Stimulated activated naive B cell treated with anti-CD40 and anti-IgM and Interleukin-4, amounts not matched to agents 10 μg/mL and 1 μg/mL and 100 μg/mL, for 72 hours (primary cell): ENCODE data around the gene LAMP5.

Experiments used
- ATAC-seq, 2 donors: fragments of 150-1000 bp; cut with Tn5 transposase; replicated peaks; 2 replicates each; pipeline ENCODE4 v1.10.0; 2021; ENCODE audit warnings: moderate library complexity in 1 of 2
- DNase-seq: peaks from one replicate; pipeline ENCODE4 v3.0.0; 2021
- H3K27ac Mint-ChIP-seq: one replicate; pipeline ENCODE4 v1.8.0; 2022; ENCODE audit warnings: mild to moderate bottlenecking, mixed read lengths
- H3K27me3 Mint-ChIP-seq, 2 donors: one replicate each; pipeline ENCODE4 v1.8.0; 2022; ENCODE audit warnings: mixed read lengths in 2 of 2
- H3K36me3 Mint-ChIP-seq, 2 donors: one replicate each; pipeline ENCODE4 v1.8.0; 2022; ENCODE audit warnings: mixed read lengths in 2 of 2, mild to moderate bottlenecking in 1 of 2
- H3K4me1 Mint-ChIP-seq, 2 donors: one replicate each; pipeline ENCODE4 v1.8.0; 2022; ENCODE audit warnings: mixed read lengths in 2 of 2, mild to moderate bottlenecking in 1 of 2
- H3K4me3 Mint-ChIP-seq, 2 donors: one replicate each; pipeline ENCODE4 v1.8.0; 2022; ENCODE audit warnings: mild to moderate bottlenecking in 2 of 2, mixed read lengths in 2 of 2, moderate library complexity in 1 of 2
- H3K9me3 Mint-ChIP-seq, 2 donors: one replicate each; pipeline ENCODE4 v1.8.0; 2022; ENCODE audit warnings: mixed read lengths in 2 of 2, mild to moderate bottlenecking in 1 of 2

LAMP5 gene

GRCh38 chr20:9508240-9508661, 6.1 kb upstream of the LAMP5 start:
- Mint-ChIP-seq H3K4me3 (peak overlapping the region; percentile 79 to 83), H3K9me3 (no peaks in the 10 kb centered on the region), H3K27ac (peak overlapping the region; percentile 90), H3K27me3 (peaks cover 43 to 56% of the 10 kb centered on the region in 2 donors), H3K4me1 (peaks cover 25 to 51% of the 10 kb centered on the region in 2 donors), H3K36me3 (peaks cover 0 to 3% of the 10 kb centered on the region in 2 donors)
- DNase-seq (no peak), ATAC-seq (peak; percentile 43 to 47)

- H3K27me3 Mint-ChIP-seq = peaks cover 43 to 54% of the 10 kb centered on the region in 2 donors
- peak in 1 of 2 donors; percentile 24 for ATAC-seq
These were observed 5.7 kb upstream of the LAMP5 start for GRCh38 chr20:9508696-9509178.

GRCh38 chr20:9509246-9509645, 5.1 kb upstream of the LAMP5 start:
- Mint-ChIP-seq H3K27me3 (peaks cover 43 to 55% of the 10 kb centered on the region in 2 donors), H3K27ac (peak overlapping the region; percentile 59), H3K36me3 (peaks cover 0 to 3% of the 10 kb centered on the region in 2 donors), H3K4me3 (no peak overlapping the region), H3K9me3 (no peaks in the 10 kb centered on the region), H3K4me1 (peaks cover 23 to 51% of the 10 kb centered on the region in 2 donors)
- ATAC-seq = no peak
- DNase-seq = no peak

More at GRCh38 chr20:9508696-9509178, 5.7 kb upstream of the LAMP5 start:
- no peaks in the 10 kb centered on the region for H3K9me3 Mint-ChIP-seq
- no peak for DNase-seq
- peaks cover 25 to 51% of the 10 kb centered on the region in 2 donors for H3K4me1 Mint-ChIP-seq
- peak overlapping the region; percentile 79 to 83 for H3K4me3 Mint-ChIP-seq
- H3K27ac Mint-ChIP-seq = peak overlapping the region; percentile 90
- H3K36me3 Mint-ChIP-seq = peaks cover 0 to 3% of the 10 kb centered on the region in 2 donors

GRCh38 chr20:9510911-9511310, 3.5 kb upstream of the LAMP5 start:
- DNase-seq (no peak), ATAC-seq (peak; percentile 22 to 46)
- peaks cover 0 to 3% of the 10 kb centered on the region in 2 donors for H3K36me3 Mint-ChIP-seq
- peaks cover 52 to 67% of the 10 kb centered on the region in 2 donors for H3K27me3 Mint-ChIP-seq
- H3K27ac Mint-ChIP-seq = no peak overlapping the region
- no peak overlapping the region for H3K4me3 Mint-ChIP-seq
- no peaks in the 10 kb centered on the region for H3K9me3 Mint-ChIP-seq
- H3K4me1 Mint-ChIP-seq = peaks cover 31 to 67% of the 10 kb centered on the region in 2 donors

- Mint-ChIP-seq H3K27me3 (peaks cover 57 to 63% of the 10 kb centered on the region in 2 donors), H3K27ac (no peak overlapping the region), H3K36me3 (no peaks in the 10 kb centered on the region), H3K9me3 (no peaks in the 10 kb centered on the region), H3K4me1 (peaks cover 28 to 52% of the 10 kb centered on the region in 2 donors), H3K4me3 (no peak overlapping the region)
- ATAC-seq = no peak
- no peak for DNase-seq
These were observed 324 bp upstream of the LAMP5 start for GRCh38 chr20:9514072-9514460.

- DNase-seq = no peak
- H3K27ac Mint-ChIP-seq = no peak overlapping the region
- H3K4me1 Mint-ChIP-seq = peaks cover 25 to 44% of the 10 kb centered on the region in 2 donors
- H3K4me3 Mint-ChIP-seq = peak overlapping the region; percentile 75 to 79
- no peaks in the 10 kb centered on the region for H3K9me3 Mint-ChIP-seq
- no peaks in the 10 kb centered on the region for H3K36me3 Mint-ChIP-seq
- no peak for ATAC-seq
- H3K27me3 Mint-ChIP-seq = peaks cover 46 to 59% of the 10 kb centered on the region in 2 donors
These were observed 810 bp downstream of the LAMP5 start for GRCh38 chr20:9515214-9515585.

- ATAC-seq (peak; percentile 26 to 31), DNase-seq (no peak)
- H3K36me3 Mint-ChIP-seq = no peaks in the 10 kb centered on the region
- H3K27ac Mint-ChIP-seq = peak overlapping the region; percentile 54
- peaks cover 24 to 40% of the 10 kb centered on the region in 2 donors for H3K4me1 Mint-ChIP-seq
- H3K9me3 Mint-ChIP-seq = no peaks in the 10 kb centered on the region
- peaks cover 47 to 65% of the 10 kb centered on the region in 2 donors for H3K27me3 Mint-ChIP-seq
- peak overlapping the region; percentile 75 to 79 for H3K4me3 Mint-ChIP-seq
These were observed 1.4 kb downstream of the LAMP5 start for GRCh38 chr20:9515741-9516233.

- Mint-ChIP-seq H3K4me3 (peak overlapping the region; percentile 75 to 79), H3K27ac (peak overlapping the region; percentile 14), H3K4me1 (peaks cover 22 to 35% of the 10 kb centered on the region in 2 donors), H3K36me3 (no peaks in the 10 kb centered on the region), H3K27me3 (peaks cover 50 to 68% of the 10 kb centered on the region in 2 donors), H3K9me3 (no peaks in the 10 kb centered on the region)
- ATAC-seq (peak; percentile 62 to 70), DNase-seq (no peak)
These were observed 2.0 kb downstream of the LAMP5 start for GRCh38 chr20:9516234-9516871.

GRCh38 chr20:9517297-9518162, 3.1 kb downstream of the LAMP5 start:
- H3K27me3 Mint-ChIP-seq = peaks cover 52 to 63% of the 10 kb centered on the region in 2 donors
- peaks cover 18 to 31% of the 10 kb centered on the region in 2 donors for H3K4me1 Mint-ChIP-seq
- H3K4me3 Mint-ChIP-seq = no peak overlapping the region
- ATAC-seq = no peak
- H3K27ac Mint-ChIP-seq = no peak overlapping the region
- DNase-seq = no peak
- H3K9me3 Mint-ChIP-seq = no peaks in the 10 kb centered on the region
- H3K36me3 Mint-ChIP-seq = no peaks in the 10 kb centered on the region

GRCh38 chr20:9518576-9519175, 4.3 kb downstream of the LAMP5 start:
- Mint-ChIP-seq H3K36me3 (no peaks in the 10 kb centered on the region), H3K27me3 (peaks cover 52 to 63% of the 10 kb centered on the region in 2 donors)

GRCh38 chr20:9520086-9520485, 5.7 kb downstream of the LAMP5 start:
- no peak for DNase-seq
- Mint-ChIP-seq H3K4me1 (peaks cover 15 to 22% of the 10 kb centered on the region in 2 donors), H3K9me3 (no peaks in the 10 kb centered on the region), H3K27me3 (peaks cover 48 to 49% of the 10 kb centered on the region in 2 donors), H3K4me3 (no peak overlapping the region), H3K36me3 (no peaks in the 10 kb centered on the region), H3K27ac (no peak overlapping the region)
- ATAC-seq = no peak

More at GRCh38 chr20:9518576-9519175, 4.3 kb downstream of the LAMP5 start:
- no peak overlapping the region for H3K4me3 Mint-ChIP-seq
- H3K4me1 Mint-ChIP-seq = peaks cover 18 to 31% of the 10 kb centered on the region in 2 donors
- DNase-seq (no peak), ATAC-seq (no peak)
- no peak overlapping the region for H3K27ac Mint-ChIP-seq
- no peaks in the 10 kb centered on the region for H3K9me3 Mint-ChIP-seq

- H3K27me3 Mint-ChIP-seq = peaks cover 19 to 25% of the 10 kb centered on the region in 2 donors
- no peaks in the 10 kb centered on the region for H3K36me3 Mint-ChIP-seq
- H3K27ac Mint-ChIP-seq = no peak overlapping the region
- no peak for ATAC-seq
- peaks cover 0 to under 1% of the 10 kb centered on the region in 2 donors for H3K4me1 Mint-ChIP-seq
- H3K9me3 Mint-ChIP-seq = no peaks in the 10 kb centered on the region
- DNase-seq = no peak
- H3K4me3 Mint-ChIP-seq = no peak overlapping the region
These were observed 9.2 kb downstream of the LAMP5 start for GRCh38 chr20:9523636-9524035.

- Mint-ChIP-seq H3K4me1 (no peaks in the 10 kb centered on the region), H3K27ac (no peak overlapping the region), H3K36me3 (no peaks in the 10 kb centered on the region), H3K4me3 (no peak overlapping the region), H3K27me3 (peaks cover 13 to 14% of the 10 kb centered on the region in 2 donors), H3K9me3 (no peaks in the 10 kb centered on the region)
- ATAC-seq (no peak), DNase-seq (no peak)
These were observed 17.2 kb downstream of the LAMP5 start for GRCh38 chr20:9531581-9531980.
